ENCODE data around the gene ARHGEF7.
A peak's percentile ranks its signal among the peaks of the same experiment; 100 is the strongest.
"Not testable (repeated sequence)": the region's sequence is repeated elsewhere in the genome, so short reads cannot be mapped to it uniquely, and the experiment has no call there.

The ARHGEF7 gene

DNA sequence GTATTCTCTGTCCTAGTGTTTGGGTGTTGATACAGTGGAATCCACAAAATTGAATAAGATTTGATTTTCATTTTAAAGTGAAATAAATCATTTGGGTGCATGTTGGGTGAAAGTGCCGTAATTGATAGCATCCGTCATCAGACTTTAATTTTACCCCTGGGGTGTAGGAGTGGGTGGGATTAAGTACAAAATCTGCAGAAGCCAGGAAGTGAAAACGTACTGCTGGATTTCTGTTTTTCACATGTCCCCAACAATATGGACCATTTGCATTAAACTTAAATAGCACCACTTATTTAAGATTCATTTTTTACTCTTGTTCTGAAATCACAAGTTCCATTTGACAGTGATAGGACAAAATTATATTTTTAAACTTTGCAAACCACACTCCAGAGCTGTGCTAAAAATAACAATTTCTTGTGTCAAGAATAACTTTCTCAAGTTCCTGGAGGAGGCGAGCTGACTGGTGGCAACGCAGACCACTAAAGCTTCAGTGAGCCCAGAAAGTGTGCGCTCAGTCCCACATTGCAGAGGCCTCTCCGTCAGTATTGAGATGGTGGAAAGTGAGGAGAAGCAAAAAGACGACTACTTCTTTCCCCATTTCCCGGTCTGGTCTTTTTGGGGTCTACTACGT, 71.3 kb downstream of the ARHGEF7 start:
- no peak for TF ChIP-seq CTCF (IDR thresholded peaks at IDR 0.05; ENCODE audit: control insufficient read depth, insufficient read depth, low read depth, low read length, missing control alignments)
- no peak for DNase-seq (ENCODE audit: low read depth)

GRCh38 chr13:111187960-111188541, 72.9 kb downstream of the ARHGEF7 start:
- no peak for DNase-seq (ENCODE audit: low read depth)
- H3K4me3 ChIP-seq (ENCODE audit: control insufficient read depth, low read depth, low read length) = no peak overlapping the region
- no peak for TF ChIP-seq CTCF (IDR thresholded peaks at IDR 0.05; ENCODE audit: control insufficient read depth, insufficient read depth, low read depth, low read length, missing control alignments)

More for the DNA sequence above, 71.3 kb downstream of the ARHGEF7 start:
- H3K4me3 ChIP-seq (ENCODE audit: control insufficient read depth, low read depth, low read length) = no peak overlapping the region

- not testable (repeated sequence) for DNase-seq (ENCODE audit: low read depth); H3K4me3 ChIP-seq (ENCODE audit: control insufficient read depth, low read depth, low read length)
These were observed 74.0 kb downstream of the ARHGEF7 start for GRCh38 chr13:111189064-111189505.

- H3K4me3 ChIP-seq (ENCODE audit: control insufficient read depth, low read depth, low read length); DNase-seq (ENCODE audit: low read depth): not testable (repeated sequence)
These were observed 74.4 kb downstream of the ARHGEF7 start for GRCh38 chr13:111189516-111189915.

GRCh38 chr13:111193223-111193622, 78.1 kb downstream of the ARHGEF7 start:
- not testable (repeated sequence) for DNase-seq (ENCODE audit: low read depth); H3K4me3 ChIP-seq (ENCODE audit: control insufficient read depth, low read depth, low read length)

DNA sequence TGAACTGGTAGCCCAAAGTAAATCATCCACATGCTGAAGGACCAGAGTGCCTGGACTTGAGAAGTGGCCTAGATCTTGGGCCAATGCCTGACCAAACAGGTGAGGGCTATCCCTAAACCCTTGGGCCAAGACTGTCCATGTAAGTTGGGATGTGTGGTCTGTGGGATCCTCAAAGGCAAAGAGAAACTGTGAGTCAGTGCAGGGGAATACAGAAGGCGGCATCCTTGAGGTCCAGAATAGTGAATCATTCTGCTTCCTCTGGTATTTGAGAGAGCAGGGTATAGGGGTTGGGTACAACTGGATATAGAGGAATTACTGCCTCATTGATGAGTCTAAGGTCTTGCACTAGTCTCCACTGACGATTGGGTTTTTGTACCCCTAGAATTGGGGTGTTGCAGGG, 79.5 kb downstream of the ARHGEF7 start:
- DNase-seq (ENCODE audit: low read depth) = peak; percentile 20
- H3K4me3 ChIP-seq (ENCODE audit: control insufficient read depth, low read depth, low read length) = not testable (repeated sequence)

GRCh38 chr13:111198732-111199378, 83.7 kb downstream of the ARHGEF7 start:
- H3K4me3 ChIP-seq (ENCODE audit: control insufficient read depth, low read depth, low read length); DNase-seq (ENCODE audit: low read depth): not testable (repeated sequence)

GRCh38 chr13:111201304-111201940, 86.3 kb downstream of the ARHGEF7 start:
- H3K4me3 ChIP-seq (ENCODE audit: control insufficient read depth, low read depth, low read length) = no peak overlapping the region
- no peak for DNase-seq (ENCODE audit: low read depth)

More at GRCh38 chr13:111201304-111201940, 86.3 kb downstream of the ARHGEF7 start:
- TF ChIP-seq CTCF (IDR thresholded peaks at IDR 0.05; ENCODE audit: control insufficient read depth, insufficient read depth, low read depth, low read length, missing control alignments) = no peak
